ENCODE data around the gene KDELR1.

DNA sequence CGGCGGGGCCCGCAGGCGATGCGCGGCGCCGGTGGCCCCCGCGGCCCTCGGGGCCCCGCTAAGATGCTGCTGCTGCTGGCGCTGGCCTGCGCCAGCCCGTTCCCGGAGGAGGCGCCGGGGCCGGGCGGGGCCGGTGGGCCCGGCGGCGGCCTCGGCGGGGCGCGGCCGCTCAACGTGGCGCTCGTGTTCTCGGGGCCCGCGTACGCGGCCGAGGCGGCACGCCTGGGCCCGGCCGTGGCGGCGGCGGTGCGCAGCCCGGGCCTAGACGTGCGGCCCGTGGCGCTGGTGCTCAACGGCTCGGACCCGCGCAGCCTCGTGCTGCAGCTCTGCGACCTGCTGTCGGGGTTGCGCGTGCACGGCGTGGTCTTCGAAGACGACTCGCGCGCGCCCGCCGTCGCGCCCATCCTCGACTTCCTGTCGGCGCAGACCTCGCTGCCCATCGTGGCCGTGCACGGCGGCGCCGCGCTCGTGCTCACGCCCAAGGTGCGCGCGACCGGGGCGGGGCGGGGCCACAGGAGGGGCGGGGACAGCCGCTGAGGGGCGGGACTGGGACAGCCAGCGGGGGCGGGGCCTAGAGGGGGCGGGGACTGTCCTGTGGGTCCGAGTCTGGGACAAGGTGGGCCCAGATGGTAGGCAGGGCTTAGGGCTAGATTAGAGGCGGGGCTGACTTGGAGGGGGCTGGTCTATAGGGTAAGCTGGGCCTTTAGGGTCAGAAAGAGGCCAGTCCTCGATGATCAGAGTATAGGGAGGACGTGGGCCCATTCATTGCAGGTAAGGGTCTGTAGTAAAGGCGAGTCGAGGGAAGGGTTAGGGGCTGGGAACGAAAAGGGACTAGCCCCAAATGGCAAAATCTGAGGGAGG, 7.3 kb upstream of the KDELR1 start:
- TF ChIP-seq, protein P1, sequence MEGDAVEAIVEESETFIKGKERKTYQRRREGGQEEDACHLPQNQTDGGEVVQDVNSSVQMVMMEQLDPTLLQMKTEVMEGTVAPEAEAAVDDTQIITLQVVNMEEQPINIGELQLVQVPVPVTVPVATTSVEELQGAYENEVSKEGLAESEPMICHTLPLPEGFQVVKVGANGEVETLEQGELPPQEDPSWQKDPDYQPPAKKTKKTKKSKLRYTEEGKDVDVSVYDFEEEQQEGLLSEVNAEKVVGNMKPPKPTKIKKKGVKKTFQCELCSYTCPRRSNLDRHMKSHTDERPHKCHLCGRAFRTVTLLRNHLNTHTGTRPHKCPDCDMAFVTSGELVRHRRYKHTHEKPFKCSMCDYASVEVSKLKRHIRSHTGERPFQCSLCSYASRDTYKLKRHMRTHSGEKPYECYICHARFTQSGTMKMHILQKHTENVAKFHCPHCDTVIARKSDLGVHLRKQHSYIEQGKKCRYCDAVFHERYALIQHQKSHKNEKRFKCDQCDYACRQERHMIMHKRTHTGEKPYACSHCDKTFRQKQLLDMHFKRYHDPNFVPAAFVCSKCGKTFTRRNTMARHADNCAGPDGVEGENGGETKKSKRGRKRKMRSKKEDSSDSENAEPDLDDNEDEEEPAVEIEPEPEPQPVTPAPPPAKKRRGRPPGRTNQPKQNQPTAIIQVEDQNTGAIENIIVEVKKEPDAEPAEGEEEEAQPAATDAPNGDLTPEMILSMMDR (conservative IDR thresholded peaks at IDR 0.05), result no peak
- TF ChIP-seq ZFX (IDR thresholded peaks at IDR 0.05), result peak; percentile 70

Measured in C4-2B (cell line).